Head of caudate nucleus (tissue), 42 donors: ENCODE measurements around the gene CSRNP3.

Experiments
- DNase-seq, 42 donors: peaks; one replicate each; pipeline versions ENCODE4 v3.0.0 to v3.0.0-alpha.2; 2020 to 2021; ENCODE audit warnings: mixed read lengths in 7 of 42
- intact Hi-C: fragments of 100-400 bp; cut with DNase I; formaldehyde crosslinking; loops from one replicate; pipeline ENCODE4 v1.15.0; 2022

Gene CSRNP3

DNA sequence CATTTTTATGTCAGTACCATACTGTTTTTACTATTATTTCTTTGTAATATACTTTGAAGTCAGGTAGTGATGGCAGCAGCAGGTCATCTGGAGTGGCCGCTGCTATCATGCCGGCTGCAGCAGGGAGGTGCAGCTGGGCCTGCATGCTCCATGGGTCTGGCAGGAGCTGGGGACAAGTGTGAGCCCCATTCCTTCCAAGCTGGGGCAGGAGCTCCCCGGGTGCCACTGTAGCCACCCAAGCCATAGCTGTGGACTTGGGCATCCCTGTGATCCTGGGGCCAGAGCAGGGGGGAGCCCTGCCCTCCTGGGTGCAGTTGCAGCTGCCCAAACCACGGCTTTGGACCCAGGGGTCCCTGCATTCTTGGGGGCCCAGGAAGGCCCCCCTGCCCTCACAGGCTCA lies 59.2 kb downstream of the CSRNP3 start:
- no peak for DNase-seq
- intact Hi-C loops: no loop called here

DNA sequence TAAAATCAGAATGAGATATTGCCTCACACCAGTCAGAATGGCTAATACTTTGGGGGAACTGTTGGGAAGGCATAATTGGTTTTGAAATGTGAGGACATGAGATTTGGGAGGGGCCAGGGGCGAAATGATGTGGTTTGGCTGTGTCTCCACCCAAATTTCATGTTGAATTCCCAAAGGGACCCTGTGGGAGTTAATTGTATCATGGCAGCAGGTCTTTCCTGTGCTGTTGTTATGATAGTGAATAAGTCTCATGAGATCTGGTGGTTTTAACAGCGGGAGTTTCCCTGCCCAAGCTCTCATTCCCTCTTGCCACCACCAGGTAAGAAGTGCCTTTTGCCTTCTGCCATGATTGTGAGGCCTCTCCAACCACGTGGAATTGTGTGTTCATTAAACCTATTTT lies 59.6 kb downstream of the CSRNP3 start:
- intact Hi-C loops: no loop called here
- DNase-seq: no peak

DNA sequence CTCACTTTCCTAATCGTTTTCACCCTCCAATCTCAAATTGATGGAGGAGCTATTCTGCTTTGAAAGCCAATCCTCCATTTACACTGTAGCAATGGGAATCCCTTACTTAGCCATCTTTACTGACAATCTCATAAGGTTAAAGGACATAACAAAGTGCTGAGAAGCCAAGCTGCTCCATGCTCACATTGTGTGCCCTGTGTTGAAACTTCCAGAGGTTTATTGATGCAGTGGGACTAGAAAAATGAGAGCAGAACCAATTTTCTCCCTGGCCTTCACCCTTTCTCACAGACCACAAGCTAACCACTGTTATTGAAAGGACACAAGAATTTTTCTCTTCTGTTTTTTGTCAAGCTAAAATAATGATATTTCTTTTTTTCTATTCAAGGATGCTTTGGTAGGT lies 63.8 kb downstream of the CSRNP3 start:
- DNase-seq: no peak
- intact Hi-C loops: no loop called here

DNA sequence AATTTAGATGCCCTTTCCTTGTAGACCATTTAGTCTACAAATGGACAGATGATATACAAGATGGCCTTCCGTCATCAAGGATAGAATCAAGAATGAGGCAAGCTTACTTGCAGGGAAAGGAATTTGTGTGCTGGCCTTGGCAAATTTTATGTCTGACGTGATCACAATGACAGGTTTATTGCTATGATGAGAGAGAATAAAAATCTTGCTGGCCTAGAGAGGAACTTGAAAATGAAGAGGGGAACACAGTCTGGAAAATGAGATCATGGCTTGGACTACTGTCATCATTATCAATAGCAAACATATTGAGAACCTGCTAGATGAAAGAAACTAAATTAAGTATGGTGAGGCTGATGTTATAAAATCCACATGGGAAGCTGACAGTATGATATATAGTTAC lies 66.0 kb downstream of the CSRNP3 start:
- no peak for DNase-seq
- intact Hi-C loops: no loop called here

DNA sequence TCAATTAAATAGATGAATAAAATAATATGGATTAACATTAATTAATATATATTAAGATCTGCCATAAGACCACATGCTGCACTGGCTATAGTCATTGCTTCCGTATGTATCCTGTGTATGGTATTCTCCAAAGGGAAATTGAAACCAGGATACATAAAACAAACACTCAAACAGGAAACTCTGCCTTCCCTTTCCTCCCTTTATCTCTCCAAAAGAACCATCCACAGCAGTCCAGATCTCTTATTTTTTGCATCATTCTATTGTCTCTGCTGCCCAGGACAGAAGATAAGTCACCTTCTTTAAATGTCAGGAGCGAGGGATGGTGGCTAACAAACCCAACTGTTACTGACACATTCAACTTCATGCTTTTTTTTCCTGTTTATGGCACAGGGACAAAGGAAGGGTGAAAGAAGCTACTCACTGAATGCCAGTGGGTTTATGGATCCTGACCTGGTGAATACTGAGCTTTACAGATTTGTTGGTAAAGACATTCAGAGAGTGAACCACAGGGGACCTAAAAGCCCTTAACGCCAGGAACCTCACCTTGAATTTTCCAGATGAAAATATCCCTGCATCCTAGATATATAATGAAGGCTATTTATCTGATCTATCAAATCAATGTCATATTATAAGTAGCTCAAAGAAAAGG lies 67.5 kb downstream of the CSRNP3 start:
- DNase-seq: no peak
- intact Hi-C loops: no loop called here

DNA sequence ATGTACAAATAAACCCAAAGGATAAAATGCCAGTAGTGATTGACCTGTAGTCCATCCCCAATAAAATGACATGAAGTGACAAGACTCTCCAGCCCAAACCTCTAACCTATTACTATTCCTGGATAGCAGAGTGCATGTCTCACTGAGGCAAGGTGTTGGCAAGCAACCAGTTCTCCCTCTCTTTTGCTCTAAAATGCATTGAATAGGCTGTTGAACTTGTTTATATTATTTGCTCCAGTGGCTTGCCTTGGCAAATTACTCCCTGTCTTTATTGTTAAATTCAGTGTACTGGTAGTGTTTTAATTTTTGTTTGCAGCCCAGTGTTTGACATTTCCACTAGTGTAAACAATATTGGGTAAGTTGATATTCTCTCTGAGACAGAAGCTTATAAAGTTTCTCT lies 70.5 kb downstream of the CSRNP3 start:
- no peak for DNase-seq
- intact Hi-C loops: no loop called here

DNA sequence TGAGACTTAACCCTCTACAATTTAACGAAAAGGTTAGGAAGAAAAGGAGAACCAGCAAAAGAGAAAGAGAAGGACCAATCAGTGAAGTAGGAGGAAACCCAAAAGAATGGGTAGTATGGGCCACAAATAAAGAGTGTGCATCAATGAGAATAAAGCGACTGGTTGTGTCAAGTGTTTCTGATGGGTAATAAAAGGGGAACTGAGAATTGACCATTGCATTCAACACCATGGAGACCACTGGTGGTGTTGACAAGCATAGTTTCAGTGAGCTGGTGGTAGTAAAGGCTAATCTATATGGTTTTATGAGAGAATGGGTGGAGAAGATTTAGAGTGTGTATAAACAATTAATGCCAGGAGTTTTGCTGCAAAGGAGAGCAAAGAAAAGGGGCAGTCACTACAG lies 75.4 kb downstream of the CSRNP3 start:
- no peak for DNase-seq
- intact Hi-C loops: no loop called here

DNA sequence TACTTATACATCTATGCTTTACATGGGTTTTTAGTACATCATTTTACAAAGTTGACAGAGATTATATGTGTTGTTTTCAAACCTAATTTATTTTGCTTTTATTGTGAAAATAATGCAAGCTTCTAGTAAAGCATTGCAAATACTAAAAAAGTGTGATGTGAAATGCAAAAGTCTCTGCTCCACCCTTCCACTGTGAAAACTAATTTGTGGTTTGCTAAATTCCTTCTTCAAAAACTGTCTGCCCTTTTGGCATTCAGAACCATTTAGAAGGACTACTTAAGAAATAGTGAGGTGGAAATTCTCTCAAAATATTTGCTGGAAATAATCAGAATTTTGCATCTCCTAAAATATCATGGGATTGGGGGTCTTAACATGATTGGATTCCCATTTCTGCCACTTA lies 78.4 kb downstream of the CSRNP3 start:
- DNase-seq: no peak
- intact Hi-C loops: no loop called here

DNA sequence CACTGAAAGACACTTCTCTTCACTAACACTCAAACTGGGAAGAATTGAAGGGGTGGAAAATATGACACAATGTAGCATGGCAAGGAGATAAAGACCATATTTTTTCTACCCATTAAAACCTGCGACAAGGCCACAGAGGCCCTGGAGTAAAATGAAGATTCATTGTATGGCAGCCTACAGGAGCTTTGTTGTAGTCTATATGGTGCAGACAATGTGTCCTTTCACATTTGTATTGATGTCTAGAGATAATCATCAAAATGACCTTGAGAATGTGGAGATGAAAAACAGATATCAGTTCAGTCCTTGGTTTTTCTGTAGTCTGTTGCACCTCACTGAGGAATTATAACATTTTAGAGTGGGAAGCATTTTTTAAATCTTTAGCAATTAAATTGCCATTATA lies 80.1 kb downstream of the CSRNP3 start:
- intact Hi-C loops: no loop called here
- DNase-seq: no peak

DNA sequence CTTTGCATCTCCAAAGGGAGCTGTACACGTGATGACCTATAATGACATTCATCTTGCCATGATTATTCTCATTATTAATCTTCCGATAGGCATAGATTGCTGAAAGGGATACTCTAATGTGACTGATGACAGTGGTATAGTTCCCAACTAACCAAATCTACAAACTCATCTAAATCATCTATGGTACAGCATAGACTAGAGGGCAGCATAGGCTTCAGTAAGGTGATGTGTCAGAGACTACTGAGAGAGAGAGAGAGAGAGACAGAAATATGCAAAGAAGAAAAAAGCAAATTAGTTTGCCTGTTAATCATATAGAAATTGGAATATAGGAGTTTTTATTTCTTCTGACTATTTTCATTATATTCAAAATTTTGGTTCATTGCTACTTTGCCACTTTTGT lies 89.3 kb downstream of the CSRNP3 start:
- intact Hi-C loops: loop anchor here (5.0 kb wide), 1 partner anchor 138 kb away; no protein-coding TSS in a partner anchor

DNA sequence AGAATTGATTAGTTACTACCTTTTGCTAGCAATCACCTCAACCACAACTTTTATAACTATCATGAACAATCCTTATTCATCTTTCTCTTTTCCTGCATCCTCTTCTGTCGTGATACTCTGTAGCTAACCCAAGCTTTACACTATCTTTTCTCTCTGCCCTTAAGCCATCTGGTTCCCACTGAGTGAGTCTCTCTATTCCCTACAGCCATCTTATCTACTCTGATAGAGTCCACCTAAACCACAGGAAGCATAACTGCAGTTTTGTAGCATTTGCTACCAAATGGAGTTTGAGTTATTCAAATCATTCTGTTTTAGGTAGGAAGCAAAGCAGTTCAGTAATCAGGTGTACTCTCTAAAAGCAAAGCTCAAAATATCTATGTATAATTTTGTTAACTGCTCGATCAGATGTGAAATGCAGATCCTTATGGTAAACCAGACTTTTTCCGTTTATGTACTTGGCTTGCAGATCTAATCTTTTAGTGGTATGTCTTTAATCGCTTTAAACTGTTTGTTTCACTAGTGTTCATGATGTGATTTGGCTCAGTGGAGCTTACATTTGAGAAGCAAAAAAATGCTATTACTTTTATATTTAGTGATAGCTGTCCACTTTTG lies 91.0 kb downstream of the CSRNP3 start:
- intact Hi-C loops: loop anchor here (10.0 kb wide), 1 partner anchor 74 kb away; no protein-coding TSS in a partner anchor
- DNase-seq: no peak

More for the DNA sequence above, 89.3 kb downstream of the CSRNP3 start:
- peak in 3 of 42 donors; percentile 14 to 34 (median 27) for DNase-seq

DNA sequence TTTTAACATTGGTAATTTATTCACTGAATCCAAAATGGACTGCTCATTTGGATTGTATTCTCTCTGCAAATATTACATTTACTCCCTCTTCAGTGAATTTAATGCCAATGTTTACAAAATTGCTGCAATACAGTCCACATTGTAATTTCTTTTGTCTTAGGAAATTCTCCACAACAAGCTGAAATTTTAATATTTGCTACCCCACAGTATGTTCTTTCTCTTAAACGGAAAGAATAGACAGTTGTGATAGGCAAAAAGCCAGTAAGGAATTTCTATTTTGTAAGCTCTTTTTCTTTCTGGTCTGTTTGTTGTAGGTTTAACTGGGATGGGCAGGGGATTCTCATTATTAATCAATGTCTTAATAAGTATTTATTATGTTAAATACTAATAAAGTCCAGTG lies 92.0 kb downstream of the CSRNP3 start:
- intact Hi-C loops: loop anchor here (10.0 kb wide), 1 partner anchor 73 kb away; no protein-coding TSS in a partner anchor
- DNase-seq: no peak

DNA sequence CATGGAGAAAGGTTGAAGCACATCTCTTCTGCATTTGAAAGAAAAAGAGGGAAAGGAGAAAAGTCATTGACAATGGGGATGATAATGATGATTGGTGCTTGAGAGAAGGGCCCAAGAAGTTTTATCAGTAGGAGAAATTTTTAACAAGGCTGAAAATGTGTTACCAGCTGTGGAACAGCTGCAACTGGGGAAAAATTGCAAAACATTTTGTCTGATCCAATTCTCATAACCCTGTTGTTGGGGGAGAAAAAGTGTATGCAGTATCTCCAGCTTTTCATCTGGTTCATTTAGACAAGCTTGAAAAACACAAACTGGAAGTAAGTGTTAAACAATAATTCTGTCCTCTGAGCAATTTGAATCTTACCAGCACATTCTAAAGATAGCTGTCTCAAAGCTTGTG lies 92.7 kb downstream of the CSRNP3 start:
- DNase-seq: no peak
- intact Hi-C loops: loop anchor here (10.0 kb wide), 1 partner anchor 73 kb away; no protein-coding TSS in a partner anchor

DNA sequence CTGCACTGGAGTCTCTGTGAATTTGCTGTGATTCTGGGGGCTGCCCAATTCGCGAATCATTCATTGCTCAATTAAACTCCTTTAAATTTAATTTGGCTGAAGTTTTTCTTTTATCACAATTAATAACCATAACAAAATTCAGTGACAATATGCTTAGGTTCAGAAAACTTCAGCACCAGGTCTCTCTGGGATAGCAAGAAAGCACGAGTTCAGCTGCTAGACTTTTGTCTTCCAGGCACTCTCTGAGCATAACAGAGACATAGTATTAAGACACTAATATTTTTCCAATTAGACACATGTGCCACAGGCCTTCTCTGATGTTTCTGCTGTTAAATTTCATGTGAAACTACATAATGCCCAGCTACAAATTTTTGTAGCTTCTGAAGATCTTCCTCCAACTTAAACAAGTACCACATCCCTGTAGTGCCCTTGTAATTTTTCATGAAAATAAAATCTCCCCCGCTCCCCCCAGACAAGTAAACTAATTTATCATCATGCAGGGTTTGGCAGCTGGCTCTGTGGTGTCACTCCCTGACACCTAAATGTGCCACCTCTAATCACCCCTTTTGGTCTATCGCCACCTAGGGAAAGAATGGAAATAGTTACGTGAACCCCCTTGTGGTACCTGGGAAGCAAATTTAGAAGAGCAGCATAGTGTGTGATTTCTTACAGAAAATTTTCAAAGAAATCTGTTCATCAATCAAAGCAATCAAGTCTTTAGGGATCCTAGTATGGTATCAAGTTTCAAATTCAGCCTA lies 94.1 kb downstream of the CSRNP3 start:
- intact Hi-C loops: loop anchor here (10.0 kb wide), 1 partner anchor 71 kb away; no protein-coding TSS in a partner anchor
- no peak for DNase-seq

DNA sequence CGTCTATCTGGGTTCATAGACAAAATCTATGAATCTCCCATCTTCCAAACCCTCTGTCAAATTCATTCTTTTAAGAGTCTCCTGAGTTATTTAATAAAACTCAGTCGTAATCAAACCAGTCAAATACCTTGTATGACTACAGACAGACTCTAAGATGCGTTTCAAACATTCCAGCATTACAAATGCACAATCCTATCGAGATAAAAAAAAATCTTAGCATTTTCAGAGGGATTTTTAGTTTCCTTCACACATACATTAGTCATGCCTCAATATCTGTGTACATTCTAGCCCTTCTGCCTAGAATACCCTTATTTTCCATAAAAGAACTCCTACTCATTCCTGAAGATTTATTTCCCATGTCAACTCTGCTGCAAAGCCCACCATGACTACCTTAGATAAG lies 96.5 kb downstream of the CSRNP3 start:
- no peak for DNase-seq
- intact Hi-C loops: loop anchor here (10.0 kb wide), 1 partner anchor 69 kb away; no protein-coding TSS in a partner anchor

DNA sequence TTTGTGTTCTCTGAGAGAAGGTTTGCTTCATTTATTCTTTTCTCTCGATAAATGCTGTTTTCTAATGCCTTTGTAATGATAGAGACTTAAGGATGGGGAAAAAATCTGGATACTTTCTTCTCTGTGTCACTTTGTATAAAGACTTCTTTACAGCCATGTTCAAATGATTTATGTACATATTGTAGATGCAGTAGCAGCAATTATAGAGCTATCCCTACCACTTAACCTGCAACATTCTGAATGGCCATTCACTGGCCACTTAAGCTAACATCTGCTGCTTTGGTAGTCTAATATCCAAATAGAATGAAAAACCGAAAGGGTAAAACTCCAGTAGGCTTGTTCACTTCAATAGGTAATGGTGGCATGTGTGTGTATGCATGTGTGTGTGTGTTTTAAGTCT lies 97.8 kb downstream of the CSRNP3 start:
- intact Hi-C loops: loop anchor here (10.0 kb wide), 1 partner anchor 68 kb away; no protein-coding TSS in a partner anchor
- no peak for DNase-seq

DNA sequence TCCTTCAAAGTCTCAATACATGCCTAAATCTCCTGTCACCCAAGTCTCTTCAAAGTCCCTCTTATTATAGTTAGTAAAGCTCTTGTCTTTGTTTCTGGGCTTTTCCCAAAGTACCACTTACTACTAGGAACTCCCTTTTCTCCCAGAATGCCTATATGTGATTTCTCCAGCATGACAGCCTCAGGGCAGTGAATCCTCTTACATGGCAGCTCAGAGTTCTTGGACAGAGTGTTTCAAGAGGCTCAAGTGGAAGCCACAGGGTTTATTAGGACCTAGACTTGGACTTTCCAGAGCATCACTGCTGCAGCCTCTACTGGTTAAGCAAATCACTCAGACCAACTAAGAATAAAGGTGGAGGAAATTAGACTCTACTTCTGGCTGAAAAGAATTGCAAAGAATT lies 98.9 kb downstream of the CSRNP3 start:
- no peak for DNase-seq
- intact Hi-C loops: loop anchor here (10.0 kb wide), 1 partner anchor 66 kb away; no protein-coding TSS in a partner anchor

DNA sequence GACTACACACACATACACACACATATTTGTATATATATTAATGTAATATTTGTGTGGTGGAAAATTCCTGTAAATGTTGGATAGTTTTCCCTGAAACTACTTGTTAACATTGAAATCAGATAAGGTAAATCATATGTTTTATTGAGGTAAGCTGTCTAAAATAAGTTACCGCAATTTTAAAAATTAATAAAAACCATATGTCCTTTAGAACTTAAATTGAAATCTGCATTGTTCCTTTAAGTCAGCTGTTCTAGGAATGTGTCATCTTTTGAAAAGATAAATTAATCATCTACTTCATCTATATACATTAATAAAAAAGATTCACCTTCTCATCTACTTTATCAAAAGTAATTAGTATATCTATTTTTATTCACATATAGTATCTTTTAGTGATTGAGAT lies 102.0 kb downstream of the CSRNP3 start:
- intact Hi-C loops: no loop called here
- DNase-seq: no peak

DNA sequence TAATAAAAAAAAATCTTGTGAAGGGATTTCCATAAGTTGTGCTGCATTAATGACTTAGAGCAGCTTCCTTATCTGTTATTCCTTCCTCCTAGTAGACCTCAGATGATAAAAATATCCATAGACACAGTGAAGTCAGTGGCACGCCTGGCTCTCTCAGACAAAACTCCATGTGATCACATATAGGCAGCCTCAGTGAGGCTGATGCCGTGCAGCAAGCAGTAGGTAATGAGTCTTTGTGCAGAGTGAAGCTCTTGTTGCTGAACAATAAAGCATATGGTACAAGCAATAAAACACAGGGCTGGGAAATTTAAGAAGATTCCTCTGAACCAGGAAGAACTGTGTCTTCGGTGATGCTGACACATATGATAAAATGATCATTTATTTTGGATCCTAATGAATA lies 102.7 kb downstream of the CSRNP3 start:
- DNase-seq: peak; percentile 16 to 83 (median 54)
- intact Hi-C loops: no loop called here
